IPS DF 19.7 (cell line): Measurements from ENCODE around the gene MAGI1.
"Not testable (repeated sequence)": the region's sequence is repeated elsewhere in the genome, so short reads cannot be mapped to it uniquely, and the experiment has no call there.

Experiments
- DNase-seq: peaks from one replicate; pipeline ENCODE4 v3.0.0-alpha.2; 2013; ENCODE audit warnings: low read depth, low spot score

MAGI1 gene

GRCh38 chr3:65632414-65632813, 406.3 kb downstream of the MAGI1 start:
- no peak for DNase-seq

GRCh38 chr3:65628978-65629377, 409.7 kb downstream of the MAGI1 start:
- no peak for DNase-seq

- DNase-seq: no peak
Measured at GRCh38 chr3:65627062-65627461, 411.7 kb downstream of the MAGI1 start.

GRCh38 chr3:65625305-65625704, 413.4 kb downstream of the MAGI1 start:
- no peak for DNase-seq

GRCh38 chr3:65623362-65623761, 415.4 kb downstream of the MAGI1 start:
- no peak for DNase-seq

GRCh38 chr3:65619888-65620287, 418.8 kb downstream of the MAGI1 start:
- no peak for DNase-seq

- no peak for DNase-seq
Measured at GRCh38 chr3:65619451-65619881, 419.3 kb downstream of the MAGI1 start.

GRCh38 chr3:65618599-65618998, 420.1 kb downstream of the MAGI1 start:
- no peak for DNase-seq

- no peak for DNase-seq
Measured at GRCh38 chr3:65617787-65618186, 420.9 kb downstream of the MAGI1 start.

- DNase-seq: no peak
Measured at GRCh38 chr3:65617209-65617608, 421.5 kb downstream of the MAGI1 start.

- no peak for DNase-seq
Measured at GRCh38 chr3:65616563-65616962, 422.2 kb downstream of the MAGI1 start.

- DNase-seq: no peak
Measured at GRCh38 chr3:65615329-65615728, 423.4 kb downstream of the MAGI1 start.

GRCh38 chr3:65614585-65614984, 424.1 kb downstream of the MAGI1 start:
- no peak for DNase-seq

- not testable (repeated sequence) for DNase-seq
Measured at GRCh38 chr3:65607965-65608460, 430.7 kb downstream of the MAGI1 start.

GRCh38 chr3:65607101-65607500, 431.6 kb downstream of the MAGI1 start:
- no peak for DNase-seq

GRCh38 chr3:65605876-65606432, 432.8 kb downstream of the MAGI1 start:
- DNase-seq: no peak

GRCh38 chr3:65604863-65605526, 433.7 kb downstream of the MAGI1 start:
- DNase-seq: no peak

GRCh38 chr3:65603631-65604030, 435.1 kb downstream of the MAGI1 start:
- DNase-seq: no peak

- DNase-seq: no peak
Measured at GRCh38 chr3:65600888-65601287, 437.8 kb downstream of the MAGI1 start.

- peak; percentile 60 for DNase-seq
Measured at GRCh38 chr3:65597952-65598413, 440.7 kb downstream of the MAGI1 start.

- DNase-seq: peak; percentile 91
Measured at GRCh38 chr3:65597226-65597951, 441.3 kb downstream of the MAGI1 start.

GRCh38 chr3:65596571-65597225, 442.0 kb downstream of the MAGI1 start:
- DNase-seq: no peak
